GM23248 (cell line): Measurements from ENCODE around the gene ENAH. TPM values are rescaled to one million over a fixed set of nuclear protein-coding genes. Genes with fewer than 3 reads are reported as not detected.

ENCODE experiments used
- DNase-seq: peaks from one replicate; pipeline ENCODE4 v3.0.0-alpha.2; 2015
- H2AFZ ChIP-seq: fragments of 200-600 bp; sonication (generic); 2 replicates; pipeline ENCODE4 v1.6.1; 2016; ENCODE audit warnings: antibody characterized with exemption
- H3F3A ChIP-seq: fragments of 200-600 bp; sonication (generic); 2 replicates; pipeline ENCODE4 v1.6.1; 2016; ENCODE audit warnings: mild to moderate bottlenecking, antibody characterized with exemption, mixed run types; ENCODE audit not compliant: insufficient read depth
- H3K27ac ChIP-seq: fragments of 200-600 bp; sonication (generic); 2 replicates; pipeline ENCODE4 v1.5.1; 2016; ENCODE audit warnings: mild to moderate bottlenecking
- H3K27me3 ChIP-seq: fragments of 200-600 bp; sonication (generic); replicated peaks from 2 replicates; pipeline ENCODE4 v1.6.1; 2016; ENCODE audit warnings: mild to moderate bottlenecking; ENCODE audit not compliant: insufficient read depth
- H3K36me3 ChIP-seq: fragments of 200-600 bp; sonication (generic); 2 replicates; pipeline ENCODE4 v1.6.1; 2016; ENCODE audit warnings: low read depth, mild to moderate bottlenecking
- H3K4me1 ChIP-seq: fragments of 200-600 bp; sonication (generic); 2 replicates; pipeline ENCODE4 v1.6.1; 2016; ENCODE audit warnings: mild to moderate bottlenecking; ENCODE audit not compliant: insufficient read depth
- H3K4me2 ChIP-seq: fragments of 200-600 bp; sonication (generic); one replicate; pipeline ENCODE4 v1.6.1; 2016; ENCODE audit warnings: mild to moderate bottlenecking; ENCODE audit not compliant: unreplicated experiment
- H3K4me3 ChIP-seq: fragments of 200-600 bp; sonication (generic); 2 replicates; pipeline ENCODE4 v1.5.1; 2016; ENCODE audit warnings: mild to moderate bottlenecking
- H3K79me2 ChIP-seq: fragments of 200-600 bp; sonication (generic); 2 replicates; pipeline ENCODE4 v1.6.1; 2016; ENCODE audit warnings: mild to moderate bottlenecking; ENCODE audit not compliant: insufficient read depth
- H3K9ac ChIP-seq: fragments of 200-600 bp; sonication (generic); 2 replicates; pipeline ENCODE4 v1.6.1; 2016; ENCODE audit warnings: mild to moderate bottlenecking
- H3K9me2 ChIP-seq: fragments of 200-600 bp; sonication (generic); 2 replicates; pipeline ENCODE4 v1.6.1; 2016; ENCODE audit warnings: mixed run types, mild to moderate bottlenecking, moderate library complexity; ENCODE audit not compliant: insufficient read depth
- H3K9me3 ChIP-seq: fragments of 200-600 bp; sonication (generic); one replicate; pipeline ENCODE4 v1.6.1; 2017; ENCODE audit warnings: low read depth
- H4K20me1 ChIP-seq: fragments of 200-600 bp; sonication (generic); 2 replicates; pipeline ENCODE4 v1.6.0; 2016; ENCODE audit not compliant: insufficient read depth
- EZH2 ChIP-seq: fragments of 200-600 bp; sonication (generic); IDR thresholded peaks from 2 replicates; pipeline ENCODE4 v1.6.1; 2018; ENCODE audit warnings: antibody characterized with exemption, mild to moderate bottlenecking; ENCODE audit not compliant: insufficient read depth, poor library complexity, severe bottlenecking
- EZH2phosphoT487 ChIP-seq: fragments of 200-600 bp; sonication (generic); IDR thresholded peaks from 2 replicates; pipeline ENCODE4 v1.6.1; 2018; ENCODE audit warnings: antibody characterized with exemption, moderate library complexity, mild to moderate bottlenecking, low read depth; ENCODE audit not compliant: insufficient read depth
- WGBS, 2 experiments: methylation state at CpG; one replicate each; pipeline ENCODE4 v1.1.6; 2015 to 2017; ENCODE audit warnings: low lambda C conversion rate in 2 of 2, low coverage in 1 of 2; ENCODE audit errors: missing lambda C conversion rate in 2 of 2; 5-methylcytosine and 5-hydroxymethylcytosine counted together
- in situ Hi-C: fragments of 300-500 bp; cut with MboI; formaldehyde crosslinking; loops from 2 replicates; pipeline ENCODE4 v1.15.0; 2020
- polyA plus RNA-seq: library from polyadenylated mRNA; unstranded; fragments of >200 nt; fragmentation: Nextera tagmentation; extraction: Ambion mirVana; gene quantifications from 2 replicates; pipeline ENCODE4 v1.2.1, GENCODE V29; 2016
- total RNA-seq: library from RNA; depleted of rRNA; stranded (reverse); fragments of >200 nt; shearing (Covaris generic); gene quantifications from 2 replicates; pipeline ENCODE4 v1.2.3, GENCODE V29; 2014

The ENAH gene
- total and polyA plus RNA-seq, 2 experiments from 2014 or later, result 40.1 to 125 TPM

DNA sequence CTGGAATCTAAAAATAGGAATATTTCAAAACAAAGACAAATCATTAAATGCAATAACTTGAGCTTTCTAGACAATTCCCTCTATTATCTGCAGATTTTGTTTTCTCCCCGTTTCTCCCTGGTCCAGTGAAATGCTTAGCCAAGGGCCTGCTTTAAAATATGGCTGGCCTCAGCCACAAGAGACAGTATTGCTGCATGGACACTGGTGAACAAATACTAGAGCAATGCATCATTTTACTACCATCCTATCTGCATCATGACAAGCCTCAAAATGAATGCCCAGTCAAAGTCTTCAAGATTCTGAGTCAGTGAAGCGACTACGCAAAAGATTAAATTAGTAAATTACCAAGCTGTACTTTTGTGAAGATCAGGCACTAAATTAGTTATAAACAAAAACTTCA lies 80.5 kb downstream of the ENAH start:
- peak; percentile 87 for DNase-seq
- peaks cover 8% of the 10 kb centered on the region; the same call in 1 of the 2 replicates for H4K20me1 ChIP-seq
- 31 to 32% methylated on average over 3 of the region's 3 CpGs for WGBS, 2 experiments

DNA sequence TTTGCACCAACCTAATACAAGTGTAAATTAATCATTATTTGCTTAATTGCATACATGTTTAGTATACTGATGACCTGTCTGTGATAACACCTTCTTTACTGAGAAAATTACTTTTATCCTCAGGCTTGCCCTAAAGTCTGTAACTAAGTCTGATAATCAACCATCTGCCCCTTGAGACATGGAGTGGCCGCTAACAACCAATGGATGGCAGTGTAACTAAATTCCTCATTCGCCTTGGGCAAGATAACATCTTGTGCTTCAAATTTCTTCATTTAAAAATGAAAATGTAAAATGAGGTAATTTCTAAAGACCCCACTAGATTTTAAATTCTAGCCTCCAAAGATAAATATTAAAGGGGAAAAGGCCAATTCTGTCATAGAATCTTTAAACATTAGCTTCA lies 85.1 kb downstream of the ENAH start:
- Histone ChIP-seq H3K9me2 (no peaks in the 10 kb centered on the region), H3K79me2 (peaks cover 97% of the 10 kb centered on the region), H4K20me1 (peaks cover 5% of the 10 kb centered on the region; the same call in 1 of the 2 replicates), H3K27ac (no peak overlapping the region), H3K36me3 (peaks cover 22% of the 10 kb centered on the region), H3K9ac (no peak overlapping the region), H3K9me3 (no peaks in the 10 kb centered on the region), H3F3A (peaks cover 16% of the 10 kb centered on the region; the same call in 1 of the 2 replicates), H3K4me2 (no peak overlapping the region), H2AFZ (no peak overlapping the region), H3K27me3 (no peaks in the 10 kb centered on the region), H3K4me1 (peaks cover 35% of the 10 kb centered on the region), H3K4me3 (no peak overlapping the region)
- WGBS, 2 experiments, result 97 to 98% methylated on average over 2 of the region's 2 CpGs
- in situ Hi-C loops, result no loop called here
- TF ChIP-seq EZH2 (no peak), EZH2phosphoT487 (no peak)
- DNase-seq, result no peak

More for the DNA sequence above, 80.5 kb downstream of the ENAH start:
- H3K27me3 ChIP-seq, result no peaks in the 10 kb centered on the region
- H3K4me2 ChIP-seq, result no peak overlapping the region
- H3K27ac ChIP-seq, result peak overlapping the region; percentile 22
- H3K9ac ChIP-seq, result no peak overlapping the region
- H3K9me3 ChIP-seq, result no peaks in the 10 kb centered on the region
- no peaks in the 10 kb centered on the region for H3K36me3 ChIP-seq
- in situ Hi-C loops, result no loop called here
- H3K9me2 ChIP-seq, result no peaks in the 10 kb centered on the region
- TF ChIP-seq EZH2, result no peak
- H3K79me2 ChIP-seq, result peaks cover 97% of the 10 kb centered on the region
- no peak overlapping the region for H2AFZ ChIP-seq
- peaks cover 42% of the 10 kb centered on the region for H3K4me1 ChIP-seq
- H3F3A ChIP-seq, result peaks cover 6% of the 10 kb centered on the region; the same call in 1 of the 2 replicates
- H3K4me3 ChIP-seq, result no peak overlapping the region

DNA sequence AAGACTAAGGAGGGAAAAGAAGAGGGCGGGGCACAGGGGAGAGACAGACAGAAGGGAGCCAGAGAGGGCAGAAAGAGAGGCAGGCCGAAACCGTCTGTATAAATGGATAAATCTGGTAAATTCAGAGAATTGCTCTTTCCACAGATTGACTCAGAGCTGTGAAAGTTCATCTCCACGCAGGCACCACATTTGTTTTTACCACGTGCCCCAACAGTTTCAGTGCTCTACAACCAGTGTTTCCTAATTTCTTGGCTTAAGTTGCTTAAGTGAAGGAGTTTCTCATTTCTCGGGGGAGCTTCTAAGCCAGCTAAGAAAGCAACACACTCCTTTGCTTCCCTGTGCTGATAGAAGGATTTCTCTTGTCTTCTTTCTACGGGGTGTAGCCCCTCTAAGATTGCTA lies 87.1 kb downstream of the ENAH start:
- WGBS, 2 experiments, result 69 to 73% methylated on average over 7 of the region's 7 CpGs
- DNase-seq, result peak; percentile 69
- Histone ChIP-seq H3K27me3 (no peaks in the 10 kb centered on the region), H3K27ac (peak overlapping the region; percentile 47), H3K4me3 (no peak overlapping the region), H3K9ac (peak overlapping the region; percentile 33), H3K4me2 (no peak overlapping the region), H3K79me2 (peaks cover 88% of the 10 kb centered on the region), H3K9me3 (no peaks in the 10 kb centered on the region), H3K36me3 (peaks cover 25% of the 10 kb centered on the region), H2AFZ (no peak overlapping the region), H3K4me1 (peaks cover 20% of the 10 kb centered on the region), H3K9me2 (no peaks in the 10 kb centered on the region), H3F3A (0 out of 2 replicates have a peak, but pooled peaks cover 9% of the 10 kb centered on the region), H4K20me1 (peaks cover 5% of the 10 kb centered on the region; the same call in 1 of the 2 replicates)
- in situ Hi-C loops, result no loop called here
- TF ChIP-seq EZH2phosphoT487 (no peak), EZH2 (no peak)

DNA sequence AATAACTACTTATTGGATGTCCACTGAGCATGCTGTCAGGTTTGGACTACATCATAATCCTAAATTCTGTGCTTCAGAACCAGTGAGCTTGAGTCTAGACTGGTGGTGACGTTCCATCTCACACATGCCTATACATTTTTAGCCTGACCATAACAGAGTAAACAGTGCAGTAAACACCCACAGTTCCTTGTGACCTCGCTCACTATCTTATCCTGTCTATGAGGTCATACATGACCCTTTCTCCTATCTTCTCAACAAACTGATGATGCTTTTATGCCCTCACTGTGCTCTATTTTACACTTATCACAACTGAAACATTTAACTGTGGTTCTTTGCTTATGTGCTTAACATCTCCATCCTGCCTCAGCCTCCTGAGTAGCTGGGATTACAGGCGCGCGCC lies 91.2 kb downstream of the ENAH start:
- TF ChIP-seq EZH2 (no peak), EZH2phosphoT487 (no peak)
- H3K79me2 ChIP-seq, result peaks cover 87% of the 10 kb centered on the region
- H3K4me2 ChIP-seq, result no peak overlapping the region
- WGBS, 2 experiments, result 94 to 98% methylated on average over 5 of the region's 5 CpGs
- no peaks in the 10 kb centered on the region for H3K27me3 ChIP-seq
- peaks cover 24% of the 10 kb centered on the region; the same call in 1 of the 2 replicates for H3F3A ChIP-seq
- H3K27ac ChIP-seq, result no peak overlapping the region
- peaks cover 25% of the 10 kb centered on the region for H3K36me3 ChIP-seq
- no peak for DNase-seq
- no peak overlapping the region for H3K4me3 ChIP-seq
- in situ Hi-C loops, result no loop called here
- H4K20me1 ChIP-seq, result no peaks in the 10 kb centered on the region
- no peaks in the 10 kb centered on the region for H3K9me3 ChIP-seq
- H2AFZ ChIP-seq, result no peak overlapping the region
- H3K4me1 ChIP-seq, result peaks cover 6% of the 10 kb centered on the region
- H3K9ac ChIP-seq, result no peak overlapping the region
- no peaks in the 10 kb centered on the region for H3K9me2 ChIP-seq

DNA sequence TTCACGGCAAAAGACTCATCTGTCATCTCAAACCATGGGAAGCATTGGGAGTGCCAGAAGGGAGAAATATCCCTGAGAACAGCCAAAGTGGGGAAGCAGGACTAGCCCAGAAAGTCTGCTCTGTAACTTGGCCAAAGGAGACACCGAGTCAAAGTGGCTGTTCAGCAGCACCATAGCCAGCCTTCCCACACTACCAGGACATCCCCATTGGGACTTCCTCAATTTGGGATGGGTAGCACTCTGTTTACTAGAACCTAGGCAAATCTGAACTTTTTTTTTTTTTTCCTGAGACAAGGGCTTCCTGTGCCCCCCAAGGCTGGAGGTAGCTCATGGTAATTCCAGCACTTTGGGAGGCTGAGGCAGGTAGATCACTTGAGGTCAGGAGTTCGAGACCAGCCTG lies 93.0 kb downstream of the ENAH start:
- Histone ChIP-seq H3K27me3 (no peaks in the 10 kb centered on the region), H3K27ac (no peak overlapping the region), H4K20me1 (no peaks in the 10 kb centered on the region), H2AFZ (no peak overlapping the region), H3K9me2 (no peaks in the 10 kb centered on the region), H3K36me3 (peaks cover 20% of the 10 kb centered on the region), H3K4me1 (no peaks in the 10 kb centered on the region), H3K9me3 (no peaks in the 10 kb centered on the region), H3K4me2 (no peak overlapping the region), H3K4me3 (no peak overlapping the region), H3K79me2 (peaks cover 87% of the 10 kb centered on the region), H3K9ac (no peak overlapping the region), H3F3A (peaks cover 31% of the 10 kb centered on the region)
- WGBS, 2 experiments, result 96 to 98% methylated on average over 3 of the region's 3 CpGs
- no peak for DNase-seq
- TF ChIP-seq EZH2 (no peak), EZH2phosphoT487 (no peak)
- in situ Hi-C loops, result no loop called here
